ENCODE data around the gene PCNX3. TPM values are rescaled to one million over a fixed set of nuclear protein-coding genes. Genes with fewer than 3 reads are reported as not detected.

PCNX3 gene
- total and polyA plus RNA-seq, 2 of the 13 experiments (the other 11 are each of a cell fraction or from before 2014, with no cell fraction given), result 16.2 to 23.0 TPM

- no peak for TF ChIP-seq FOXP1 (IDR thresholded peaks at IDR 0.05)
- peak; percentile 44 for TF ChIP-seq FOXP1 (CRISPR knock-in tag; IDR thresholded peaks at IDR 0.05)
- TF ChIP-seq HBP1 (CRISPR knock-in tag; IDR thresholded peaks at IDR 0.05; ENCODE audit: low read depth), result 0 out of 2 replicates have a peak, but pooled peaks have one; percentile 55
- TF ChIP-seq ZNF749 (CRISPR knock-in tag; IDR thresholded peaks at IDR 0.05; ENCODE audit: borderline replicate concordance), result peak; percentile 95
- no peak for TF ChIP-seq ZMYM2 (CRISPR knock-in tag; IDR thresholded peaks at IDR 0.05)
- TF ChIP-seq ZNF784 (CRISPR knock-in tag; IDR thresholded peaks at IDR 0.05; ENCODE audit: borderline replicate concordance), result 0 out of 2 replicates have a peak, but pooled peaks have one; percentile 36
- no peak; the same call in none of the 2 replicates for TF ChIP-seq SNAPC4 (CRISPR knock-in tag; IDR thresholded peaks at IDR 0.05)
- TF ChIP-seq CBX2 (IDR thresholded peaks at IDR 0.05; ENCODE audit: low read depth, low read length), result no peak
- TF ChIP-seq CBX2 (CRISPR knock-in tag; IDR thresholded peaks at IDR 0.05; ENCODE audit: low read depth), result no peak
- TF ChIP-seq ESRRA (CRISPR knock-in tag; IDR thresholded peaks at IDR 0.05; ENCODE audit: low read depth), result peak; percentile 75; the same call in 1 of the 2 replicates
- TF ChIP-seq ZNF512B (CRISPR knock-in tag; IDR thresholded peaks at IDR 0.05; ENCODE audit: borderline replicate concordance), result no peak
- TF ChIP-seq ETV5 (CRISPR knock-in tag; IDR thresholded peaks at IDR 0.05; ENCODE audit: borderline replicate concordance), result peak; percentile 92
- TF ChIP-seq ZSCAN30 (CRISPR knock-in tag; IDR thresholded peaks at IDR 0.05), result no peak
- TF ChIP-seq PAF1 (CRISPR knock-in tag; IDR thresholded peaks at IDR 0.05), result no peak
Observed at GRCh38 chr11:65569973-65570918, 45.3 kb upstream of the PCNX3 start, which contains the start of gene ZNRD2 (continued).
